Measurements from ENCODE around the gene SELENOI.

- no peak for TF ChIP-seq ZFX (IDR thresholded peaks at IDR 0.05)
- TF ChIP-seq, protein P1, sequence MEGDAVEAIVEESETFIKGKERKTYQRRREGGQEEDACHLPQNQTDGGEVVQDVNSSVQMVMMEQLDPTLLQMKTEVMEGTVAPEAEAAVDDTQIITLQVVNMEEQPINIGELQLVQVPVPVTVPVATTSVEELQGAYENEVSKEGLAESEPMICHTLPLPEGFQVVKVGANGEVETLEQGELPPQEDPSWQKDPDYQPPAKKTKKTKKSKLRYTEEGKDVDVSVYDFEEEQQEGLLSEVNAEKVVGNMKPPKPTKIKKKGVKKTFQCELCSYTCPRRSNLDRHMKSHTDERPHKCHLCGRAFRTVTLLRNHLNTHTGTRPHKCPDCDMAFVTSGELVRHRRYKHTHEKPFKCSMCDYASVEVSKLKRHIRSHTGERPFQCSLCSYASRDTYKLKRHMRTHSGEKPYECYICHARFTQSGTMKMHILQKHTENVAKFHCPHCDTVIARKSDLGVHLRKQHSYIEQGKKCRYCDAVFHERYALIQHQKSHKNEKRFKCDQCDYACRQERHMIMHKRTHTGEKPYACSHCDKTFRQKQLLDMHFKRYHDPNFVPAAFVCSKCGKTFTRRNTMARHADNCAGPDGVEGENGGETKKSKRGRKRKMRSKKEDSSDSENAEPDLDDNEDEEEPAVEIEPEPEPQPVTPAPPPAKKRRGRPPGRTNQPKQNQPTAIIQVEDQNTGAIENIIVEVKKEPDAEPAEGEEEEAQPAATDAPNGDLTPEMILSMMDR (conservative IDR thresholded peaks at IDR 0.05), result no peak
These were observed 18.0 kb downstream of the SELENOI start for GRCh38 chr2:26363958-26364357.

All from C4-2B (cell line).